Spleen (tissue), 7 donors: Measurements from ENCODE around the gene WNT2B.

Experiments
- CTCF ChIP-seq, 11 experiments: fragments of 200-600 bp in 7 of 11; fragments of 450-650 bp in 4 of 11; sonication (generic) in 4 of 11; IDR thresholded peaks in 8 of 11; conservative IDR thresholded peaks in 3 of 11; 1 replicate in 7 of 11; 2 replicates in 4 of 11; pipeline versions ENCODE4 v1.4.0 to v1.8.0; 2016 to 2021; ENCODE audit warnings: antibody characterized with exemption in 11 of 11, inconsistent platforms in 4 of 11, mild to moderate bottlenecking in 1 of 11
- POLR2A ChIP-seq, 3 donors: fragments of 450-650 bp; IDR thresholded peaks; one replicate each; pipeline ENCODE4 v1.5.1; 2017; ENCODE audit warnings: antibody characterized with exemption in 3 of 3, mild to moderate bottlenecking in 1 of 3
- donor health status: DM: no; HTN: no; CAD: no; lungs with moderate emphysema.
- donor health status: DM: no; HTN: no; CAD: no.
- donor health status: DM: no; HTN: no; CAD: no.

GRCh38 chr1:112565800-112566199, 57.0 kb downstream of the WNT2B start:
- no peak for TF ChIP-seq CTCF (IDR thresholded peaks at IDR 0.05 in 8 of 11, conservative IDR thresholded peaks at IDR 0.05 in 3 of 11)
- no peak for TF ChIP-seq POLR2A (IDR thresholded peaks at IDR 0.05)
